ENCODE measurements around the gene C5AR2. TPM values are rescaled to one million over a fixed set of nuclear protein-coding genes. Genes with fewer than 3 reads are reported as not detected.
"Not testable (repeated sequence)": the region's sequence is repeated elsewhere in the genome, so short reads cannot be mapped to it uniquely, and the experiment has no call there.

Gene C5AR2
- total RNA-seq, 1 donor from 2014 or later = 1.6 TPM

DNA sequence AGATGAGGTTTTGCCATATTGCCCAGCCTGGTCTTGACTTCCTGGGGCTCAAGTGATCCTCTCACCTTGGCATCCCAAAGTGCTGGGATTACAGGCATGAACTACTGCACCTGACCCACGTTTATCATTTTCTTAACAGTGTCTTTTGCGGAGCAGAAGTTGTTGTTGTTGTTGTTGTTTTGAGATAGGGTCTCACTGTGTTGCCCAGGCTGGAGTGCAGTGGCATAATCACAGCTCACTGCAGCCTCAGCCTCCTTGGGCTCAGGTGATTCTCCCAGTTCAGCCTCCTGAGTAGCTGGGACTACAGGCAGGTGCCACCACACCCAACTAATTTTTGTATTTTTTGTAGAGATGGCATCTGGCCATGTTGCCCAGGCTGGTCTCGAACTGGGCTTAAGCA, 55.6 kb downstream of the C5AR2 start:
- not testable (repeated sequence) for DNase-seq (ENCODE audit: low spot score)

DNA sequence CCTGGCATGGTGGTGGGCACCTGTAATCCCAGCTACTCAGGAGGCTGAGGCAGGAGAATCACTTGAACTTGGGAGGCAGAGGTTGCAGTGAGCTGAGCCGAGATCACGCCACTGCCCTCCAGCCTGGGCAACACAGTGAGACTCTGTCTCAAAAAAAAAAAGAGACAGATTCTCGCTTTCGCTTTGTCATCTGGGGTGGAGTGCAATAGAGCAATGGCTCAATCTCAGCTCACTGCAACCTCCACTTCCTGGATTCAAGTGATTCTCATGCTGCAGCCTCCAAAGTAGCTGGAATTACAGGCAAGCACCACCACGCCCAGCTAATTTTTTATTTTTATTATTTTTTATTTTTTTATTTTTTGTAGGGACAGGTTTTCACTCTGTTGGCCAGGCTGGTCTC, 56.7 kb downstream of the C5AR2 start:
- DNase-seq (ENCODE audit: low spot score) = not testable (repeated sequence)

DNA sequence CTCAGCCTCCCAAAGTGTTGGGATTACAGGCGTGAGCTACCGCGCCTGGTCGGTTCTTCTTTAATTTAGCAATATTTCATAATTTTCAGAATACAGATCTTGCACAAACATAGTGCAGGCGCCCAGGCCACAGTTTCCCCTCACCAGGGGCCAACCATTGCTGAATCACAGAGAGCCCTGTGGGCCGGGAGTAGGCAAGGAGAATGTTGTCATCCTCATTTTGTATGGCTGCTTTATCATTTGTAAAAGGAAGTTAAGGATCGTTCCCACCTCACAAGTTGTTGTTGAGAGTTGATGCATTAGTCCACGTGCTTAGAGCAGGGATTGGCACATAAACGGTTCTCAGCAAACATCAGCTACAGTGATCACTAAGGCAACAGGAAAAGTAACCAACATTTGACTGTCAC, 57.2 kb downstream of the C5AR2 start:
- no peak for DNase-seq (ENCODE audit: low spot score)

DNA sequence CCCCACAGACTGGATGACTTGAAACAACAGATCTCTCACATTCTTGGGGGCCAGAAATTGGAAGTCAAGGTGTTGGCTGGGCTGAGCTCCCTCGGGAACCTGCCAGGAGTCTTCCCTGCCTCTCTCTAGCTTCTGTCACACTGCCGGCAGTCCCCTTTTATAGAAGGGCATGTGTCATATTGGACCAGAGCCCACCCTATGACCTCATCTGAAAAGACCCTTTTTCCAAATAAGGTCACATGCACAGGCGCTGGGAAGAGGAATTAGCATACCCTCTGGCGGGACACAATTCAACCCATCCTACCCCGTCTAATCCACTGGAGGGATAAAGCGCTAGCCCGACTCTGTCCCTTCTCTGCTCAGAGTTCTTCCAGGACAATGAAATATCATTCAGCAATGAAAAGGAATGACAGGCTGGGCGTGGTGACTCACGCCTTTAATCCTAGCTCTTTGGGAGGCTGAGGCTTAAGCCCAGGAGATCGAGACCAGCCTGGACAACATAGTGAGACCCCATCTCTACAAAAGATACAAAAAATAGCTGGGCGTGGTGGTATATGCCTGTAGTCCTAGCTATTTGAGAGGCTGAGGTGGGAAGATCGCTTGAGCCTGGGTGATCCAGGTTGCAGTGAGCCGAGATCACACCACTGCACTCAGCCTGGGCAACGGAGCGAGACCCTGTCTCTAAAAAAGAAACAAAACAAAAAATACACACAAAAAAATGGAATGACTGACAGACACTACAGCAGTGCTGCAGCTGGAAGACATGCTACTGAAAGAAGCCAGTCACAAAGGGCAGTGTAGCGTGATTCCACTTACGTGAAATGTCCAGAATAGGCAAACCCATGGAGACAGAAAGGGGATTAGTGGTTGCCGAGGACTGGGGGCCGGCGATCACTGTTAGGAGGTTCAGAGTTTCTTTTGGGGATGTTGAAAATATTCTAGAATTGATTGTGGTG, 58.8 kb downstream of the C5AR2 start:
- no peak for DNase-seq (ENCODE audit: low spot score)

DNA sequence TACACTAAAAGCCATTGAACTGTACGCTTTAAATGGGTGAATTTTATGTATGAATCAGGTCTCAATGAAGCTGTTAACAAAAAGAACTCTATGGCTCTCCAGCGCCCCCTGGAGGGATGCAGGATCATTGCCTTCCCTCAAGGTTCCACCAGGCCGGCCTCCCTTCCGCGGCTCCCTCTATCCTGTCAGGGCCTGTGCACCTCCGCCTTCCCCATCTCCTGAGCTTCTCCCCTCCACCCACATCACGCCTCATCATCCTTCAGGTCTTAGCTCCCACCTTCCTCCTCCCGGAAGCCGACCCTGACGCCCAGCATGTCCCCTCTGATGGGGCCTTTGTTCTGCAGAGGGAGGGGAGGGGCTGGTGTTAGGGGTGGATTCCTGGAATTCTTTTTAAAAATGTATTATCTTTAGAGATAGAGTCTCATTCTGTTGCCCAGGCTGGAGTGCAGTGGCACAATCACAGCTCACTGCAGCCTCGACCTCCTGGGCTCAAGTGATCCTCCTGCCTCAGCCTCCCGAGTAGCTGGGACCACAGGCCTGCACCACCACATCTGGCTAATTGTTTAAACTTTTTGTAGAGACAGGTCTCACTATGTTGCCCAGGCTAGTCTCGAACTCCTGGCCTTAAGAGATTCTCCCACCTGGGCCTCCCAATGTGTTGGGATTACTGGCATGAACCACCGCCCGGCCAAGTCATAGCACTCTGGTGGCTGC, 59.7 kb downstream of the C5AR2 start:
- DNase-seq (ENCODE audit: low spot score) = peak; percentile 63

Other genes with a start within 250 kb of the C5AR2 start
- gene ZC3H4, start 218.4 kb upstream of the C5AR2 start, total RNA-seq = 45.1 TPM
- gene SAE1, start 201.3 kb upstream of the C5AR2 start, total RNA-seq = 57.4 TPM
- 11.2 TPM for gene BBC3, start 101.0 kb upstream of the C5AR2 start, total RNA-seq
- 32.5 TPM for gene CCDC9, start 75.7 kb upstream of the C5AR2 start, total RNA-seq
- gene INAFM1, start 57.3 kb upstream of the C5AR2 start, total RNA-seq = 33.5 TPM
- 18.7 TPM for gene C5AR1, start 22.3 kb upstream of the C5AR2 start, total RNA-seq
- gene DHX34, start 17.1 kb downstream of the C5AR2 start, total RNA-seq = 19.1 TPM
- gene MEIS3, start 87.4 kb downstream of the C5AR2 start, total RNA-seq = 5.7 TPM
- gene SLC8A2, start 139.7 kb downstream of the C5AR2 start, total RNA-seq = 5.1 TPM
- gene KPTN, start 152.0 kb downstream of the C5AR2 start, total RNA-seq = 16.3 TPM
- gene NAPA, start 182.9 kb downstream of the C5AR2 start, total RNA-seq = 155 TPM
- gene ZNF541, start 241.0 kb downstream of the C5AR2 start, total RNA-seq = 1.2 TPM